ENCODE data around the gene BRI3BP. TPM values are rescaled to one million over a fixed set of nuclear protein-coding genes. Genes with fewer than 3 reads are reported as not detected.

BRI3BP gene
- total and polyA plus RNA-seq, 9 of the 15 experiments (the other 6 are each of a cell fraction or from before 2014, with no cell fraction given) = 12.3 to 25.0 (median 16.6) TPM

DNA sequence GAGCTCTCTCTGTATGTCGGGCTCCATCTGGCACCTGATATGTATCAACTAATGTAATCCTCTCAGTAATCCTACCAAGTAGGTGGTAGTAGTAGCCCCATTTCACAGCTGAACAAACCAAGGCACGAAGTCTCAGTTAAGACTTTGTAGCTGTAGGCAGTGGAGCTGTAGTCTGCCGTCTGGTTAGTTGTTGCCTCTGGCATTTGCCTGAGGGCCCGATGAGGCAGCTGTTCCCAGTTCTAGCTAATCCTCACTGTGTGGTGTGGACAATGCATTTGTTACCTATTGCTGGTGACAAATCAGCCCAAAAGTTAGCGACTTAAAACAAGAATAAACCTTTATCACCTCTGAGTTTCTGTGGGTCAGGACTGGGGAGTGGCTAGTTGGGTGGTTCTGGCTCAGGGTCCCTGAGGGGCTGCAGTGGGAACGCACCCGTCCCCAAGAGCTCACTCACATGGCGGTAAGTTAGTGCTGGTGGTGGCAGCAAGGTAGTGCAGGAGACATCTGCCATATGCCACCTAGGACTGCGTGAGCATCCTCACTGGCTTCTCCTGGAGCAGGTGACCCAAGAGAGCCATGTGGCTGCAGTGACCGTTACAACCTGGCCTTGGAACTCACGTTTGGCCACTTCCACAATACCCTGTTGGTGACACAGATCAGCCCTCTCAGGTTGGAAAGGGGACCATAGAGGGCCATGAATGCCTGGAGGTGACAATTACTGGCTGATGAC is 77.4 kb downstream of the BRI3BP start:
- no peak overlapping the region for H2AFZ ChIP-seq (ENCODE audit: low read depth, low read length)
- H3K4me2 ChIP-seq (ENCODE audit: insufficient read depth, low read length) = no peak overlapping the region
- CTCF ChIA-PET (ENCODE audit: low intra/inter-chr PET ratio) = no interaction called here
- no peak overlapping the region for H3K4me3 ChIP-seq
- peaks cover 6% of the 10 kb centered on the region; the same call in 2 of the 3 replicates for H3K79me2 ChIP-seq (ENCODE audit: control insufficient read depth, insufficient read depth, low read length)
- peaks cover 0 to 5% of the 10 kb centered on the region in 2 experiments; a peak in 3 of 5 replicates for H3K4me1 ChIP-seq (replicated peaks in 1 of 2; ENCODE audit: control insufficient read depth in 2 of 2, insufficient read depth in 2 of 2, low read length in 2 of 2)
- 49% methylated on average over 10 of the region's 11 CpGs for WGBS (ENCODE audit: insufficient coverage, low coverage, missing lambda C conversion rate)
- ATAC-seq (peak; percentile 9; the same call in 1 of the 3 replicates), FAIRE-seq (no peak), DNase-seq (ENCODE audit: extremely low read depth in 1 of 4, low spot score in 3 of 4) (no peak)
- no peaks in the 10 kb centered on the region; the same call in 2 of the 3 replicates for H3K36me3 ChIP-seq (ENCODE audit: control insufficient read depth, insufficient read depth, low read length)
- H3K27ac ChIP-seq (ENCODE audit: extremely low read depth, low read depth, low read length) = no peak overlapping the region
- POLR2A ChIA-PET = interaction anchor here (0.7 kb wide), 1 partner anchor 10 kb away, joined by 3 read pairs; no protein-coding TSS in a partner anchor
- no peaks in the 10 kb centered on the region for H3K9me3 ChIP-seq (replicated peaks; ENCODE audit: control insufficient read depth, insufficient read depth, low read depth, low read length)
- in situ Hi-C loops (cut with MboI) (no loop called here), intact Hi-C loops (cut with micrococcal nuclease) (no loop called here)
- H4K20me1 ChIP-seq (replicated peaks; ENCODE audit: control insufficient read depth, insufficient read depth, low read length) = 0 out of 2 replicates have a peak, but pooled peaks cover 9% of the 10 kb centered on the region
- H3K9ac ChIP-seq (ENCODE audit: insufficient read depth in 1 of 2, low read depth in 2 of 2, low read length in 2 of 2) = no peak overlapping the region
- H3K9me1 ChIP-seq (ENCODE audit: control insufficient read depth, insufficient read depth, low read length) = no peaks in the 10 kb centered on the region
- TF ChIP-seq RBM25 (IDR thresholded peaks at IDR 0.05; ENCODE audit: low read depth, low read length, severe bottlenecking) = peak; percentile 66
- TF ChIP-seq, protein P1, sequence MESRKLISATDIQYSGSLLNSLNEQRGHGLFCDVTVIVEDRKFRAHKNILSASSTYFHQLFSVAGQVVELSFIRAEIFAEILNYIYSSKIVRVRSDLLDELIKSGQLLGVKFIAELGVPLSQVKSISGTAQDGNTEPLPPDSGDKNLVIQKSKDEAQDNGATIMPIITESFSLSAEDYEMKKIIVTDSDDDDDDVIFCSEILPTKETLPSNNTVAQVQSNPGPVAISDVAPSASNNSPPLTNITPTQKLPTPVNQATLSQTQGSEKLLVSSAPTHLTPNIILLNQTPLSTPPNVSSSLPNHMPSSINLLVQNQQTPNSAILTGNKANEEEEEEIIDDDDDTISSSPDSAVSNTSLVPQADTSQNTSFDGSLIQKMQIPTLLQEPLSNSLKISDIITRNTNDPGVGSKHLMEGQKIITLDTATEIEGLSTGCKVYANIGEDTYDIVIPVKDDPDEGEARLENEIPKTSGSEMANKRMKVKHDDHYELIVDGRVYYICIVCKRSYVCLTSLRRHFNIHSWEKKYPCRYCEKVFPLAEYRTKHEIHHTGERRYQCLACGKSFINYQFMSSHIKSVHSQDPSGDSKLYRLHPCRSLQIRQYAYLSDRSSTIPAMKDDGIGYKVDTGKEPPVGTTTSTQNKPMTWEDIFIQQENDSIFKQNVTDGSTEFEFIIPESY (CRISPR knock-in tag; IDR thresholded peaks at IDR 0.05) = peak; percentile 81
- TF ChIP-seq MXI1 (IDR thresholded peaks at IDR 0.05; ENCODE audit: low read depth, low read length) = no peak
- TF ChIP-seq ZBTB17 (CRISPR knock-in tag; IDR thresholded peaks at IDR 0.05) = no peak
- peaks cover 0 to 13% of the 10 kb centered on the region in 2 experiments; a peak in 1 of 5 replicates for H3K27me3 ChIP-seq (ENCODE audit: control insufficient read depth in 2 of 2, insufficient read depth in 2 of 2, low read length in 2 of 2)
- no TSS peak for BruUV-seq (replicated peaks)
